Esophagus muscularis mucosa (tissue), 4 donors: ENCODE data around the gene GATA2. TPM values are rescaled to one million over a fixed set of nuclear protein-coding genes. Genes with fewer than 3 reads are reported as not detected.

Experiments
- DNase-seq: peaks from one replicate; pipeline ENCODE4 v3.0.0-alpha.2; 2017; ENCODE audit errors: extremely low spot score
- H3K27ac ChIP-seq, 4 donors: fragments of 200-600 bp; sonication (generic); replicated peaks in 1 of 4; 1 replicate in 3 of 4; 2 replicates in 1 of 4; pipeline ENCODE4 v1.5.1; 2016 to 2019; ENCODE audit warnings: mild to moderate bottlenecking in 1 of 4
- H3K27me3 ChIP-seq, 4 donors: fragments of 200-600 bp; sonication (generic); one replicate each; pipeline versions ENCODE4 v1.5.1 to v1.6.0; 2016 to 2019
- H3K36me3 ChIP-seq, 4 donors: fragments of 200-600 bp; sonication (generic); one replicate each; pipeline ENCODE4 v1.5.1; 2016 to 2019
- H3K4me1 ChIP-seq, 4 donors: fragments of 200-600 bp; sonication (generic); one replicate each; pipeline ENCODE4 v1.5.1; 2016 to 2019
- H3K4me3 ChIP-seq, 4 donors: fragments of 200-600 bp; sonication (generic); 1 replicate in 2 of 4; 2 replicates in 2 of 4; pipeline ENCODE4 v1.5.1; 2016 to 2019; ENCODE audit warnings: mild to moderate bottlenecking in 4 of 4, moderate library complexity in 1 of 4
- H3K9me3 ChIP-seq, 4 donors: fragments of 200-600 bp; sonication (generic); 1 replicate in 3 of 4; 2 replicates in 1 of 4; pipeline ENCODE4 v1.5.1; 2016 to 2019
- CTCF ChIP-seq, 3 experiments: fragments of 200-600 bp in 2 of 3; fragments of 450-650 bp in 1 of 3; sonication (generic) in 2 of 3; IDR thresholded peaks; one replicate each; pipeline ENCODE4 v1.5.1; 2017 to 2019; ENCODE audit warnings: antibody characterized with exemption in 3 of 3, mild to moderate bottlenecking in 2 of 3, moderate library complexity in 1 of 3
- EP300 ChIP-seq: sonication (generic); formaldehyde crosslinking; IDR thresholded peaks from one replicate; pipeline ENCODE4 v1.6.1; 2017; ENCODE audit warnings: antibody characterized with exemption
- POLR2A ChIP-seq: fragments of 450-650 bp; IDR thresholded peaks from one replicate; pipeline ENCODE4 v1.6.1; 2017; ENCODE audit warnings: antibody characterized with exemption, moderate library complexity, mild to moderate bottlenecking, low read depth
- POLR2AphosphoS5 ChIP-seq, 2 donors: sonication (generic); formaldehyde crosslinking; IDR thresholded peaks; one replicate each; pipeline ENCODE4 v1.6.1; 2017; ENCODE audit warnings: antibody characterized with exemption in 2 of 2
- WGBS: methylation state at CpG from one replicate; pipeline ENCODE4 v1.1.5; 2018; 5-methylcytosine and 5-hydroxymethylcytosine counted together
- intact Hi-C: fragments of 100-400 bp; cut with DNase I; formaldehyde crosslinking; loops from one replicate; pipeline ENCODE4 v1.15.1; 2023
- total RNA-seq, 4 donors: library from RNA; depleted of rRNA; stranded (reverse); fragments of >200 nt; gene quantifications; one replicate each; pipeline versions ENCODE4 v1.1.0 to v1.2.1, GENCODE V29; 2016

The GATA2 gene
- total RNA-seq, 4 donors from 2014 or later = 10.0 to 16.9 (median 13.4) TPM

GRCh38 chr3:128499724-128500275, 6.8 kb upstream of the GATA2 start:
- Histone ChIP-seq H3K27me3 (peaks cover 0 to 98% (median 38%) of the 10 kb centered on the region in 4 donors), H3K9me3 (no peaks in the 10 kb centered on the region), H3K4me3 (no peak overlapping the region), H3K4me1 (peaks cover 10 to 23% (median 18%) of the 10 kb centered on the region in 4 donors), H3K36me3 (peaks cover 0 to 4% (median 0%) of the 10 kb centered on the region in 4 donors), H3K27ac (no peak overlapping the region)
- TF ChIP-seq EP300 = no peak
- TF ChIP-seq CTCF (IDR thresholded peaks at IDR 0.05) = no peak
- no peak for TF ChIP-seq POLR2A
- no peak for TF ChIP-seq POLR2AphosphoS5 (IDR thresholded peaks at IDR 0.05)
- WGBS = 81% methylated on average over 4 of the region's 4 CpGs
- intact Hi-C loops = loop anchor here (5.0 kb wide), 1 partner anchor 422 kb away; no protein-coding TSS in a partner anchor
- no peak for DNase-seq

GRCh38 chr3:128498901-128499530, 6.0 kb upstream of the GATA2 start:
- 75% methylated on average over 14 of the region's 15 CpGs for WGBS
- Histone ChIP-seq H3K9me3 (no peaks in the 10 kb centered on the region), H3K4me3 (no peak overlapping the region), H3K27ac (no peak overlapping the region), H3K36me3 (peaks cover 0 to 4% (median 0%) of the 10 kb centered on the region in 4 donors), H3K4me1 (peaks cover 10 to 25% (median 18%) of the 10 kb centered on the region in 4 donors), H3K27me3 (peaks cover 0 to 98% (median 40%) of the 10 kb centered on the region in 4 donors)
- intact Hi-C loops = no loop called here
- no peak for DNase-seq
- TF ChIP-seq POLR2A = no peak
- no peak for TF ChIP-seq CTCF (IDR thresholded peaks at IDR 0.05)
- TF ChIP-seq POLR2AphosphoS5 (IDR thresholded peaks at IDR 0.05) = no peak
- TF ChIP-seq EP300 = no peak

GRCh38 chr3:128498127-128498626, 5.2 kb upstream of the GATA2 start:
- Histone ChIP-seq H3K36me3 (peaks cover 0 to 4% (median 0%) of the 10 kb centered on the region in 4 donors), H3K9me3 (no peaks in the 10 kb centered on the region), H3K4me3 (peak overlapping the region; percentile 56 to 66 (median 60)), H3K4me1 (peaks cover 10 to 33% (median 23%) of the 10 kb centered on the region in 4 donors), H3K27ac (no peak overlapping the region), H3K27me3 (peaks cover 0 to 98% (median 49%) of the 10 kb centered on the region in 4 donors)
- 33% methylated on average over 5 of the region's 5 CpGs for WGBS
- no peak for DNase-seq
- intact Hi-C loops = no loop called here
- TF ChIP-seq CTCF (IDR thresholded peaks at IDR 0.05) (no peak), EP300 (no peak), POLR2A (no peak), POLR2AphosphoS5 (IDR thresholded peaks at IDR 0.05) (no peak)

GRCh38 chr3:128497305-128498126, 4.5 kb upstream of the GATA2 start:
- Histone ChIP-seq H3K27ac (no peak overlapping the region), H3K27me3 (peaks cover 4 to 98% (median 53%) of the 10 kb centered on the region in 4 donors), H3K4me1 (peaks cover 17 to 40% (median 29%) of the 10 kb centered on the region in 4 donors), H3K36me3 (peaks cover 0 to 10% (median 0%) of the 10 kb centered on the region in 4 donors), H3K4me3 (peak overlapping the region; percentile 56 to 66 (median 60)), H3K9me3 (no peaks in the 10 kb centered on the region)
- intact Hi-C loops = loop anchor here (2.0 kb wide), 1 partner anchor 71 kb away; no protein-coding TSS in a partner anchor
- WGBS = 2% methylated on average over 25 of the region's 77 CpGs
- TF ChIP-seq CTCF (IDR thresholded peaks at IDR 0.05) (peak; percentile 54 to 80 (median 78)), POLR2A (no peak)
- no peak for DNase-seq
